WI38 (cell line): ENCODE measurements around the gene TMEM106C.

Experiments
- H3K4me3 ChIP-seq: 2 replicates; pipeline ENCODE4 v1.5.1; 2011; ENCODE audit warnings: low read depth, mild to moderate bottlenecking, control low read depth, low read length
- TF ChIP-seq, protein P1 (sequence below): IDR thresholded peaks from 2 replicates; pipeline ENCODE4 v1.5.1; 2012; ENCODE audit warnings: low read depth, mild to moderate bottlenecking, control low read depth, low read length

The TMEM106C gene

DNA sequence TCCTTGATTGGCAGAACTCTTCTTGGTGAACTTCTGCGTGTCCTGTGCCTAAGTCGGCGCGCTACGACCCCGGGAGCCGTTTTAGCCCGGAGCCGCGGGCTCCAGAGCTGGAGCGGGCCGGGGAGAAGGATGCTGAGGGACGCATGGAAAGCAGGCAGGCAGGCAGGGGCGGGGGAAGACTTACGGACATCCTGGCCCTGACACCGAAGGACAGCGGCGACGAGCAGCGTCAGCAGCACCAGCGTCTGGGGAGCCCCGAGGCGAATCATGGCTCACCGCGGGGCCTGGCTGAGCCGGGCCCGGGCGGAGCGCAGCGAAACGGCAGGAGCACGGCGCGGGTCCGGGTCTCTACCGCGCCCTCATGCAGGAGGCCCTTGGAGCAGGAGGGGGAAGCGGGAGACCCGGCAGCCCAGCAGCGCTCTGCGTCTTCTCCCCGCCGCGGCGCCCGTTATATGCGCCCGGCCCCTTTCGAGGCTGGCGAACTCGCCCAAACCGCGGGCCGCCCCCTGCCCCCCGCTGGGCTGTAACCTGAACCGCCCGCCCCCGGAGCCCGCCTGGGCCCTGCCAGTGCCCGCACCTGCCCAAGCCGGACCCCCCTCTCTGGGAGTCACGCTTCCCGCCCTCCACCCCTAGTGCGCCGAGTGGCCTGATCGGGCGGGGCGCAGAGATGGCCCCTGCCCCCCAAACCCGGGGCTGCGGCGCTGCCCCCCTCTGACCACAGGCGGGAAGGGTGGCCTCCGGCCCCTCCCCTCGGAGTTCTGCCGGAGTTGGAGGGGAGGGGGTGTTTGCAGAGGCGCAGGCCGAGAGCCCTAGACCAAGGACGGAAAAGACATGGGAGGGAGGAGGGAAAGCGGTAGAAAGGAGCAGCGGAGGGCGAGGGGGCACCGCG lies 40.9 kb downstream of the TMEM106C start, which contains the start of gene COL2A1:
TSS of gene COL2A1 (minus strand) at position 424 of the 889 bp plus-strand sequence. CDS start at position 269, 155 bp downstream.
- TF ChIP-seq, protein P1, sequence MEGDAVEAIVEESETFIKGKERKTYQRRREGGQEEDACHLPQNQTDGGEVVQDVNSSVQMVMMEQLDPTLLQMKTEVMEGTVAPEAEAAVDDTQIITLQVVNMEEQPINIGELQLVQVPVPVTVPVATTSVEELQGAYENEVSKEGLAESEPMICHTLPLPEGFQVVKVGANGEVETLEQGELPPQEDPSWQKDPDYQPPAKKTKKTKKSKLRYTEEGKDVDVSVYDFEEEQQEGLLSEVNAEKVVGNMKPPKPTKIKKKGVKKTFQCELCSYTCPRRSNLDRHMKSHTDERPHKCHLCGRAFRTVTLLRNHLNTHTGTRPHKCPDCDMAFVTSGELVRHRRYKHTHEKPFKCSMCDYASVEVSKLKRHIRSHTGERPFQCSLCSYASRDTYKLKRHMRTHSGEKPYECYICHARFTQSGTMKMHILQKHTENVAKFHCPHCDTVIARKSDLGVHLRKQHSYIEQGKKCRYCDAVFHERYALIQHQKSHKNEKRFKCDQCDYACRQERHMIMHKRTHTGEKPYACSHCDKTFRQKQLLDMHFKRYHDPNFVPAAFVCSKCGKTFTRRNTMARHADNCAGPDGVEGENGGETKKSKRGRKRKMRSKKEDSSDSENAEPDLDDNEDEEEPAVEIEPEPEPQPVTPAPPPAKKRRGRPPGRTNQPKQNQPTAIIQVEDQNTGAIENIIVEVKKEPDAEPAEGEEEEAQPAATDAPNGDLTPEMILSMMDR, result no peak
- H3K4me3 ChIP-seq, result peak within 1 kb of the TSS; percentile 23; the same call in 1 of the 2 replicates

DNA sequence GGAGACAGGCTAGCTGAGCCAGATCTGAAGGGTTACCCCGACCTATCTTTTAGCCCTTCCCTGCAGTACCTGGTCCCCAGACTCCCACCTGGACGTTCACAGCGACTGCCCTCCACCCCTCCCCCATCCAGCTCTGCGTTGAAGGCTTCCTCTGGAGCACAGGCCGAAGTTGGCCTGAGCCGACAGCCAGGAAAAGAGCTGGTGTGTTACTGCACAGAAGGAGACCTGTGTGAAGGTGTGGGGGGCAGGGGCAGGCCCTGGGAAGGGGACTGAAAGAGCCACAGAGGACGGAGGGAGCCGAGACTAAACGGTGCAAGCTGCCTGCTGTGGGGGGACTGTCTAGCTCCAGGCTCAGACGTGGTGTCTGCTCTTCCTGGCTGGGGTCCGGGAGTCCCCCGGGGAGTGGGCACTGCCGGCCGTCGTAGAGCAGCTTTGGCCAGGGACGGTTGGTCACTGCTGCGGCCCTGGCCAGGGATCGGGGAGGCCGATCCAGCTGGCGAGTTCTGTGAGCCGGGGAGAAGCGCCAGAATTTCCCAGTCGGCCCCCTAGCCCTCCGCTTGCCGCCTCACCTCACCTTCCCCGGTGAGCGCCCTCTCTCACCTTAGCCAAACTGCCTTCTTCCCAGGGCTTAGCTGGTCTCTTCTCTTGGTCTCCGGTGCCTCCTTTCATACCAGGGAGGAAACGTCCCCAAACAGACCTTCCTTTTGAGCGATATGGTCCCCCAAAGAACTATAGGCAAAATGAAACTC lies 41.8 kb downstream of the TMEM106C start:
- TF ChIP-seq, protein P1, result no peak
- H3K4me3 ChIP-seq, result no peak overlapping the region

DNA sequence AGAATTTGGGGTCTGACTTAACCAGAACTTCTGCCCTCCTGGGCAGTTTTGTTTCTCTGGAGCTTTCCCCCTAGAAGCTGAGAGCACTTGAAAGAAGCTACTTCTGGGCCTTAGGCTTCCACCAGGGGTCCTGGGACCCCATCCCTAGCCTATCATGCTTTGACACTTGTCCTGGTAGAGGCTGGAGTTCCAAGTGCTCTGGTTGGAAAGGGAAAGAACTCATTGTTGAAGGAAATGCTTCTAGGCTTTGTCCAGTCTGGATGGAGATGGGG lies 42.3 kb downstream of the TMEM106C start:
- TF ChIP-seq, protein P1, result no peak
- H3K4me3 ChIP-seq, result no peak overlapping the region

DNA sequence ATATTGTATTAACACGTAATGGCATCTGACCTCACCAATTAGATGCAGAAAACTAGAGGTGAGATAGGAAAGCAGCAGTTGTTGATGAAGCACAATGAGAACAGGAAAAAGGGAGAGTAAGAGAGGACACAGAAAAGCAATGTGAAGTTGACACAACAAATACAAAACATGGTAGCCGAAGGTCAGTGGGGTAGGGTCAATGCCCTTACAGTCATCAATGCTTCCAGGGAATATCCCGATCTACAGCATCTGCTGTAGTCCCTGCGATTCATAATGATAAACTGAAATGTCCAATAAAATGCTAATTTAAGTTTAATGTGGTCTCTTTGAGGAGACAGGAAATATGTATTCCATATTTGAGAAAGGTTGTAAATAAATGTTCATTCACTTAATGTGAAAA lies 43.8 kb downstream of the TMEM106C start:
- no peak overlapping the region for H3K4me3 ChIP-seq

DNA sequence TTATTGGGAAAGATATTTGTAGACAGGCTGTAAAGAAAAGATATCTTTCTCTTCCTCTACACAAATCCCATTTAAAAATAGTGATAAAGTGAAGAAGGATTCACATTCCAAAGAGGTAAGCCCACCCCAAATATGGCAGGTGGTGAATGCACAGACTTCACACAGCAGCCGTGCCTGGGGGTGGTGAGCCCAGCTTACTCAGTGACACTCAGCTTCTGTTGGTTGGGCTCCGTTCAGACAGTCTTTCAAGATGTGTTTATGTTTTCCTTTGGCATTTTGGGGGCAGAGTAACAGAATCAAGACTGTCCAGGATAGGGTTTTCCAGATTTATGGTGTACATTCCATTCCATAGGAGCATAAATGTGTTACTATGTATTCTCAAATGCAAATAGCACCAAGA lies 45.0 kb downstream of the TMEM106C start:
- H3K4me3 ChIP-seq, result no peak overlapping the region
- TF ChIP-seq, protein P1, result no peak

More for the DNA sequence above, 43.8 kb downstream of the TMEM106C start:
- TF ChIP-seq, protein P1, result no peak

DNA sequence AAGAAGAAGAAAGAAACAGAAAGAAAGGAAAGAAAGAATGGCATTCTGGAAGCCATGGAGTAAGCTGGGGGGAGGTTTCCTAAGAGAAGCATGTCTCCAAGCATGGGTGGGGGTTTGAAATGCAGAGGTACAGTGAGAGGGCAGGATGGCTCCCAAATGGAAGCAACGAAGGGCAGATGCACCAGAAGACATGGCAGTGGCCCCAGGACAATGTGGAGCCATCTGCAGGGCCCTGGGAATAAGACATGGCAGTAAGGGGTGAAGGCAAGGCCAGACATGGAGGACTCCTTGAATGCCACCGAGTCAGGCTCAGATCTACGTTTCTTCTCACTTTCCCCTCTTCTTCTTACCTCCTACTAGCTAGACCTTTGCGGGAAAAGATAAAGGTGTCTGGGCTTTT lies 45.6 kb downstream of the TMEM106C start:
- TF ChIP-seq, protein P1, result no peak
- H3K4me3 ChIP-seq, result no peak overlapping the region

DNA sequence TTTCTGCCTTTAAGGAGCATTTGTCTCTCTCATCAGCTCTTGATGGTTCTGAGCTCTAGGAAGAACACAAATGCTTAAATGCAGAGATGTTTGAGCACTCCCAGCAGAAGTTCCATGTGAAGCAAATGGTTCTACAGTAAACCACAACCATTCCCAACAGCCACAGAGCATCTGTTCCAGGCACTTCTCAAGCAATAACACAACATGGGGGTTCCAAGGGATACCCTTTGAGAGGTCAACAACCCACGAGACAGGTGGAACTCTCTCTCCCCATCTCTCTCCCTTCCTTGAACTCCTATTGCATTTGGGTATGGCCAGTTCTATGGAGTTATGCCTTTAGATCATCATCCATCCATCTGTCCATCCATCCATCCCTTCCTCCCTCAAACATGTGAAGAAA lies 46.1 kb downstream of the TMEM106C start:
- H3K4me3 ChIP-seq, result no peak overlapping the region
- TF ChIP-seq, protein P1, result no peak
